Stimulated activated CD8-positive, alpha-beta memory T cell treated with anti-CD3 and anti-CD28 coated beads, Interleukin-15, amount 100 ng/mL, for 24 hours (primary cell): ENCODE measurements around the gene FKBP10.
"Not testable (repeated sequence)": the region's sequence is repeated elsewhere in the genome, so short reads cannot be mapped to it uniquely, and the experiment has no call there.

Experiments
- DNase-seq: peaks from one replicate; pipeline ENCODE4 v3.0.0-alpha.2; 2020; ENCODE audit warnings: low read depth

FKBP10 gene

GRCh38 chr17:41839448-41839847 is 26.6 kb downstream of the FKBP10 start:
- DNase-seq, result not testable (repeated sequence)

GRCh38 chr17:41840781-41841180 is 28.0 kb downstream of the FKBP10 start:
- DNase-seq, result not testable (repeated sequence)

DNA sequence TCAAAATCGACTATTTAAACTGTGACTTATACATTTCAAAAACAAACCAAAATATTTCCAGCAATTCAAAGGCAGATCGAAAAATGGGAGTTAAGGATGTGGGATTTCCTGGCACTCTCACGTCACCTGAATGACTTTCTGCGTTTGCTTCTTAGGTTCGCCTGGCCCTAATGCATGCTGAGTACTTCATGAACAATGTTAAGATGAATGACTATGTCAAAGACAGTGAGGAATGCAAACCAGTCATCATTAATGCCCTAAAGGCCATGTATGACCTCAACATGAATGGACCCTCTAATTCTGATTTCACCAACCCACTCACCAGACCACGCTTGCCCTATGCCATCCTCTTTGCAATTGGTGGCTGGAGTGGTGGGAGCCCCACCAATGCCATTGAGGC is 32.2 kb downstream of the FKBP10 start:
- no peak for DNase-seq

DNA sequence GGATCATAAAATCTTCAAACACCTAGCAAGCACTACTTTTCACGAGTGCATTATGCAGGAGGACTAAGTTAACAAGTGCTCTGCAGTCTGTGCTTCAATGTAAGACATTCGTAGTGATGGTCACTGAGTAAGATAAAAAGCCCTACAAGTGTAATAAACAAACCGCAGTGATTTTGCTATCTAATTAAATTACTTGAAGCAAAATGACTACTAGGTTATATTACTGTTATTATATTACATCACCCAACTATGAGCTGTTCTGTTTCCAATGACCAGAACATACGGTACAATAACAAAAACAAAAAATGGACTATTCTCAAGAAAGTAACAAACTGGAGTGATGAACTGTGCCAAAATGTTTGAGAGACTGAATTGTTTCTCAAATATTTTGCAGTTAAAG is 36.0 kb downstream of the FKBP10 start:
- no peak for DNase-seq

- DNase-seq, result no peak
Measured at GRCh38 chr17:41849251-41849990, 36.6 kb downstream of the FKBP10 start.

- DNase-seq, result not testable (repeated sequence)
Measured at GRCh38 chr17:41851382-41851781, 38.6 kb downstream of the FKBP10 start.

DNA sequence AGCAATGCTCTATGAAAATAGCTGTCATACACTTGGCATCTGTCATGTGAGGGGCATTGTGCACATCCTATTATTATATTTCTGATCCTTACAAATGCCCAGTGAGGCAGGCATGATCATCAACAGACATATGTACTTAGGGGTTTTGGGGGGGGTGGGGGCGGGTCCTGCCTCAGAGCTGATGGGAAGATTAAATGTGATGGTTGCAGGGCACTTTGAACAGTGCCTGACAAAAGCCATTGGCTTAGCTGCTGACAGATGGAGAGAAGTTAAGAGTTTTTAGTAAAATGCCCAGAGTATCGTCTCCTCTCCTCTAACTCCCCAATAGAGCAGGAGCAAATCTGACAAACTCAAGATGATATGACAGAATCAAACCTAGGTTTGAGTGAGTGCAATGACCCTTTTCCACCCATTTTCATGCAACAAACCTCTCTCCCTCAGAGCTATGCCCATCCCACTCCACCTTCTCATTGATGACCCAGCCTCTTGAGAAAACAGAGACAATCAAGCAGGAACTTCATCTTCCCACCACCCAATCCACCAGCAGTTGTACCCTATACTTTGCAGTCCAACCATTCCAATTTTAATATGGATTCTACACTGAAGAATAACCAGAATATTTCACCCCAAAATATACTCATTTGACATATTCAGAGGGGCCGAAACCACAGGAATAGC is 47.6 kb downstream of the FKBP10 start:
- DNase-seq, result no peak

DNA sequence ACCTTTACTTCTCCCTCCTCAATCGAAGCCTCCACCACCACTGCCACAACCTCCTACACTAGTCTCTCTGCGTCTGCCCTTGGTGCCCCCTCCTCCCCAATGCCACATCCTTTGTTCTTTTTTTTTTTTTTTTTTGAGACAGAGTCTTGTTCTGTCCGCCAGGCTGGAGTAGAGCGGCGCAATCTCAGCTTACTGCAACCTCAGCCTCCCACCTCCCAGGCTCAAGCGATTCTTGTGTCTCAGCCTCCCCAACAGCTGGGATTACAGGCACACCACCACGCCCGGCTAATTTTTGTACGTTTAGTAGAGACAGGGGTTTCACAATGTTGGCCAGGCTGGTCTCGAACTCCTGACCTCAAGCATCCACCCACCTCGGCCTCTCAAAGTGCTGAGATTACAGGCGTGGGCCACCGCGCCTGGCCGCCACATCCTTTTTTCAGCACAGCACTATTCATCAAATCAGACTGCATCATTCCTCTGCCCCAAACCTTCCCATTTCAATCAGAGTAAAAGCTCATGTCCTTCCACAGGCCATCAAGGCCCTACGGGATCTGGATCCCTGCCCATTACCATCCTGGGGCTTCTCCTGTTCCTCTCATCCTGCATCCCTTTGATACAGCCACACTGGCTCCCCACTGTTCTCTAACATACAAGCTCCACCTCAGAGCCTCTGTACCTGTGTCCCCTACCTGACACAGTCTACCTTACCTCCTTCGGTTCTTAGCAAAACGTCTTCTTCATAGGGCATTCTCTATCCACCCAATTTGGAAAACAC is 50.5 kb downstream of the FKBP10 start:
- no peak for DNase-seq

DNA sequence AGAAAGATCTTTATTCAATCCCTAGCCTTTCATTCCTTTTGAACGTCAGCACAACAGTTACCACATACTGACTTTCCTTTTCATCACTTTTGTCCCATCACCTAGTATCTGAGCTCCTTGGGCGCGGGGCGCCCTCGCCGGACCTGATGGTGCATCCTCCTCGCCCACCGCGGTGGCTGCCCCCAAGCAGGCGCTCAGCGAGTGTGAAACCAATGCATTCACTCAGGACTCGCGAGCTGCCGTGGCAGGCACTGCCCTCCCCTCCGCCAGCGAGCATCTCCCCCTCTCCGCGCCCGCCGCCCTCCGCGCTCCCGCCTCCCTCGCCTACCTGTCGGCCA is 51.7 kb downstream of the FKBP10 start:
- no peak for DNase-seq

GRCh38 chr17:41864836-41865595 is 52.2 kb downstream of the FKBP10 start, which contains the start of gene KLHL11:
Gene KLHL11 (minus strand): TSS chr17:41865423. CDS start chr17:41865370, 53 bp downstream.
- peak; percentile 70 for DNase-seq

DNA sequence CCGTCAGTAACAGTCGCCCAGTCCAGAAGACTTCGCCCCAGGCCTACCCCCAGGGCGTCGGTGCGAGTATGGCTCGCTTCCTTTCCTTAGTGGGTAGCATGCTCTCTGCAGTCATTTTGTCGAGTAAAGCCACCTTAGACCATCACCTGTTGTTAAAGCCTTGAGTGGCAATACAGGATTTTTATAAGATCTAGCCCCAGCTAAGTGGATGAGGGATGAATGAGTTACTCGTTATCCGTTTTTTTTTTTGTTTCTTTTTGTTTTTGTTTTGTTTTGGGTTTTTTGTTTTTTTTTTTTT is 52.7 kb downstream of the FKBP10 start:
- no peak for DNase-seq

DNA sequence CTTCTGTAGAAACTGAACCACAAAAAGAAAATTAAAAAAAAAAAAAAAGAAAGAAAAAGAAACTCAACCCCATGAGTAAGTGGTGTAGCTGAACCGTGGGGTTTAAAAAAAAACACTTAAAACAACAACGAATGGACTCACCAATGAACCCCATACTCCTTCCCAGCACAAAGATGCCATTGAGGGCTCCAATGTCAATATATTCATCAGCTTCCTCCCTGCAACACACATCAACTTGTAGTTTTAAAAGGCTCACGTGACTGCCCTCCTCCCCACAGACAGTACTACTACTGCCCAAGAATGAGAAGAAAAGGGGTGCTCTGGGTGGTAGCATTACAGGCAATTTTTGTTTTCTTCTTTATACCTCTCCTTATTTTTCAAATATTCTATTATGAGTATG is 55.8 kb downstream of the FKBP10 start:
- no peak for DNase-seq

DNA sequence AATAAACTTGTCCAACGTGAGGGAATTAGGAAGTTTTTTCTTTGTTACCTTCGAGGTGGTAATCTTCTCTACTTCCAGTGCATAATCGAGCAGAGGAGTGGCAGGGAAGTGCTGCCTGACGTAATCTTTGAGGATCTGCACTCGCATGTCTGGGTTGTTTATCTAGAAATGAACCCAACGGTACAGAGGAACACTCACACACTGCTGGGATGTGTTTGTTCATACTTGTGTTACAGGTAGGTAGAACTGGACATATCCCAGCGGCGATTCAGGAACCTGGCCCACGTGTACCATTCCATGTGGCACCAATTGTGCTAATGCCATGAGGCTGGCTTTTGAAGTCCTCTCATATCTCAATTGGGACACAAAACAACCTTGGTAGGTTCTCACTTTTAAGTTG is 56.6 kb downstream of the FKBP10 start:
- DNase-seq, result no peak

DNA sequence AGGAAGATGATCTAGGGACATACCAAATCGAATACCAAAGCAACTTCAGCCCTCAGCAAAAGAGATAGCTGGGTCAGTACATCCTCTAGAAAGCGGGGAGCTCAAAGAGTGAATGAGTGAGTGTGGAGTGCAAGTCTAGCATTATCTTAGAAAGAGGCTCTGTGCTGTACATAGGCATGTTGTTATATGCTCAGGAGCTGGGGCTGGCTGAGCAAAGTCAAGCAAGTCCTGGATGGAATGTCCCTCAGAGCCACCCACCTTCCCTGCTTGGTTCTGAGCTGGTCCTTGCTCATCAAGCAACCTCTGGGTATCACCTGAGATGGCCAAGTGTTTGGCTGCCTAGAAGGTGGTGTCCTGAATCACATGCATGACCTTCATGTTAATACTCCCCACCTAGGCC is 57.3 kb downstream of the FKBP10 start:
- DNase-seq, result no peak

GRCh38 chr17:41870627-41871026 is 57.8 kb downstream of the FKBP10 start:
- DNase-seq, result no peak

GRCh38 chr17:41871789-41872188 is 59.0 kb downstream of the FKBP10 start:
- DNase-seq, result no peak
